Stimulated activated effector memory CD8-positive, alpha-beta T cell treated with anti-CD3 and anti-CD28 coated beads, Interleukin-12 subunit alpha, Interleukin-12 subunit beta, amount 100 ng/mL, for 72 hours (primary cell): ENCODE results near the gene RABEP2.
"Not testable (repeated sequence)": the region's sequence is repeated elsewhere in the genome, so short reads cannot be mapped to it uniquely, and the experiment has no call there.

Experiments
- ATAC-seq: fragments of 150-1000 bp; cut with Tn5 transposase; 2 replicates; pipeline ENCODE4 v1.10.0; 2021
- DNase-seq, 2 donors: peaks; one replicate each; pipeline ENCODE4 v3.0.0; 2021 to 2022; ENCODE audit warnings: low spot score in 2 of 2
- H3K27ac Mint-ChIP-seq: one replicate; pipeline ENCODE4 v1.8.0; 2022; ENCODE audit warnings: mild to moderate bottlenecking, mixed read lengths
- H3K36me3 Mint-ChIP-seq: one replicate; pipeline ENCODE4 v1.8.0; 2022; ENCODE audit warnings: mild to moderate bottlenecking, mixed read lengths
- H3K4me1 Mint-ChIP-seq: one replicate; pipeline ENCODE4 v1.8.0; 2022; ENCODE audit warnings: mixed read lengths
- H3K4me3 Mint-ChIP-seq: one replicate; pipeline ENCODE4 v1.8.0; 2022; ENCODE audit warnings: mild to moderate bottlenecking, mixed read lengths
- H3K9me3 Mint-ChIP-seq: one replicate; pipeline ENCODE4 v1.8.0; 2022; ENCODE audit warnings: mixed read lengths

Gene RABEP2, protein sequence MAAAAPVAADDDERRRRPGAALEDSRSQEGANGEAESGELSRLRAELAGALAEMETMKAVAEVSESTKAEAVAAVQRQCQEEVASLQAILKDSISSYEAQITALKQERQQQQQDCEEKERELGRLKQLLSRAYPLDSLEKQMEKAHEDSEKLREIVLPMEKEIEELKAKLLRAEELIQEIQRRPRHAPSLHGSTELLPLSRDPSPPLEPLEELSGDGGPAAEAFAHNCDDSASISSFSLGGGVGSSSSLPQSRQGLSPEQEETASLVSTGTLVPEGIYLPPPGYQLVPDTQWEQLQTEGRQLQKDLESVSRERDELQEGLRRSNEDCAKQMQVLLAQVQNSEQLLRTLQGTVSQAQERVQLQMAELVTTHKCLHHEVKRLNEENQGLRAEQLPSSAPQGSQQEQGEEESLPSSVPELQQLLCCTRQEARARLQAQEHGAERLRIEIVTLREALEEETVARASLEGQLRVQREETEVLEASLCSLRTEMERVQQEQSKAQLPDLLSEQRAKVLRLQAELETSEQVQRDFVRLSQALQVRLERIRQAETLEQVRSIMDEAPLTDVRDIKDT

DNA sequence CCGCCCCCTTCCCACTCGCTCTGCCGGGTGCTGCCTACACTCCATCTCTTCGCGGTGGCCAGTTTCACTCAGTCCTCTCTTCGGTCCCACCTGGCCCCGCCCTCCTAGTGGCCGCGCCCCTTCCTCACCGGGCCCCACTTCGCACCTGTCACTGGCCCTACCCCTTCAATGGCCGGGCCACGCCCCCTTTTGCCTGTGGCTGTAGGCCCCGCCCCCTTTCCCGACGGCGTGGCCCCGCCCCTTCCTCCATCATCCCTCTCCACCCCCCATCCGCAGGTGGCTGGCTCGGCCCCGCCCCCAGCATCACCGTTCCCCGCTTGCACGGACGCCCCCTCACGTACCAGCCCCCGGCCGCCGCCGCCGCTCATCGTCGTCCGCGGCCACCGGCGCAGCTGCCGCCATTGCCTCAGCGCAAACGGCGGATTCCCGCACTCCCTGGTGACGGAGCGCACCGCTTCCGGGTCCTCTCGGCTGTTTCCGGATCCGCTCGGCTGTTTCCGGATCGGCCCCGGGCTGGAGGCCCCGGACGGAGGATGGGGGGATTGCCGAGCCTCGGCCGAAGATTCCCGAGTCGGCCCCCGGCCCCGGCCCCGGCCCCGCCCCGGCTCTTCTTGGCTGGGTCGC is at the start of gene RABEP2:
Gene RABEP2, minus strand, starts transcription at position 477 of the 624 bp plus-strand sequence. Its CDS starts 75 bp downstream, at position 402.
- peak; percentile 89 for ATAC-seq
- peaks cover 32% of the 10 kb centered on the region for H3K4me1 Mint-ChIP-seq

DNA sequence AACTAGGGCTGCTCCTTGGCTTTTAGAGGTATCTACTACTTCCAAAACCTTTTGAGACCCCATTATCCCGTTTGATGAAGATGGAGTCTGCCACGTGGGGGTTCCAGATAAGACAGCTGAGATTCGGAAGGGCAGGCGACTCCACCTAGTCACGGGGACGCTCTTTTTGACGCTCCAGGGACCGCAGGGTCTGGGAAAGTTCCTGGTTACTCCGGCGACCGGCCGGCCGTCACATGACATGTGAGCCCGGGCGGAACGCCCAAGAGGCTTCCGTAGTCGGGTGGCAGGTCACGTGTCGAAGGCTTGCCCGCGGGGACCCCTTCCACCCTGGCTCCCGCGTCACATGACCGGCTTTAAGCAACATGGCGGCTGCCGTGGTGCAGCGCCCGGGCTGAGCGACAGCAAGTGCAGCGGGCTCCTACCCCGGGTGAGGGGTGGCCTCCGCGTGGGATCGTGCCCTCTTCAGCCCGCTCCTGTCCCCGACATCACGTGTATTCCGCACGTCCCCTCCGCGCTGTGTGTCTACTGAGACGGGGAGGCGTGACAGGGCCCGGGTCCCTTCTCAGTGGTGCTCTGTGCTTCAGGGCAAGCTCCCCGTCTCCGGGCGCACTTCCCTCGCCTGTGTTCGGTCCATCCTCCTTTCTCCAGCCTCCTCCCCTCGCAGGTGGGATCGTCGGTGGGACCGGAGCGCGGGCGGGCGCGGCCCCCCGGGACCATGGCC is 49.6 kb upstream of the RABEP2 start, which contains the start of gene SPNS1:
Gene SPNS1, plus strand, starts transcription at position 342 of the 721 bp plus-strand sequence. Its CDS starts 374 bp downstream, at position 716.
- Mint-ChIP-seq H3K9me3 (no peaks in the 10 kb centered on the region), H3K27ac (peak within 1 kb of the TSS; percentile 97), H3K36me3 (peaks cover 36% of the 10 kb centered on the region), H3K4me3 (peak within 1 kb of the TSS; percentile 97), H3K4me1 (peaks cover 45% of the 10 kb centered on the region)
- peak; percentile 98 for ATAC-seq
- peak; percentile 85 to 96 for DNase-seq

More for the DNA sequence above, at the start of gene RABEP2:
- peak within 1 kb of the TSS; percentile 95 for H3K4me3 Mint-ChIP-seq
- H3K9me3 Mint-ChIP-seq: no peaks in the 10 kb centered on the region
- H3K36me3 Mint-ChIP-seq: peaks cover 64% of the 10 kb centered on the region
- peak within 1 kb of the TSS; percentile 98 for H3K27ac Mint-ChIP-seq
- DNase-seq: peak; percentile 100

DNA sequence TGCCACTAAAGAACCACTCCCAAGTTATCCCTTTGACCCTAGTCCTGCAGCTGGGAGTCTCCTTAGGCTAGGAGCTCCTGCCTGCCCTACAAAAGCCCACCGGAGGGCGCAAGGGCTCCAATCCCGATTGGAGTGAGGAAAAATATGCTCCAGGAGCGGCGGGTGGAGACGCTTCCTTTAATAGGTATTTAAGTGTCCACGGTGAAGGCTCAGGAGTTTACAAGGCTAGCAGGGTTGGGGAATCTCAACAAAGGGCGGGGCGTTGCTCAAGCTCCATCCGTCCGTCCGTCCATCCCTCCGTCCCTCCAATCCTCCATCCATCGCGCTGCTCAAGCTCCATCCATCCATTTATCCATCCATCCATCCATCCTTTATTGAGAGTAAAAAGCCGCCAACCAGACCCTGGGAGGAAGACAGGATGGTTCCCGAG is 49.0 kb upstream of the RABEP2 start:
- H3K9me3 Mint-ChIP-seq: no peaks in the 10 kb centered on the region
- peaks cover 32% of the 10 kb centered on the region for H3K36me3 Mint-ChIP-seq
- peak overlapping the region; percentile 97 for H3K4me3 Mint-ChIP-seq
- peak overlapping the region; percentile 97 for H3K27ac Mint-ChIP-seq
- H3K4me1 Mint-ChIP-seq: peaks cover 45% of the 10 kb centered on the region
- DNase-seq: no peak
- peak; percentile 17 for ATAC-seq

DNA sequence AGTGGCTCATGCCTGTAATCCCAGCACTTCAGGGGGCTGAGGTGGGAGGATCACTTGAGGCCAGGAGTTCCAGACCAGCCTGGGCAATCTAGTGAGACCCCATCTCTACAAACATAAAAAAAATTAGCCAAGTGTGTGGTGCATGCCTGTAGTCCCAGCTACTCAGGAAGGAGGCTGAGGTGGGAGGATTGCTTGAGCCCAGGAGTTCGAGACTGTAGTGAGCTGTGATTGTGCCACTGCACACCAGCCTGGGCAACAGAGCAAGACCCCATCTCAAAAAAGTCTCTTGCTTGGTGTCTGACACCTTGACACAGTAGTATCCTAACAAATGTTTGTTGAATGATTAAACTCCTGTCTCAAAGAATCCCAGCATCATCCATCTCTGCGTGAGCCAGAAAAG is 44.7 kb upstream of the RABEP2 start:
- not testable (repeated sequence) for DNase-seq, ATAC-seq, H3K9me3 Mint-ChIP-seq, H3K4me3 Mint-ChIP-seq, H3K4me1 Mint-ChIP-seq, H3K27ac Mint-ChIP-seq
- peaks cover 35% of the 10 kb centered on the region for H3K36me3 Mint-ChIP-seq

DNA sequence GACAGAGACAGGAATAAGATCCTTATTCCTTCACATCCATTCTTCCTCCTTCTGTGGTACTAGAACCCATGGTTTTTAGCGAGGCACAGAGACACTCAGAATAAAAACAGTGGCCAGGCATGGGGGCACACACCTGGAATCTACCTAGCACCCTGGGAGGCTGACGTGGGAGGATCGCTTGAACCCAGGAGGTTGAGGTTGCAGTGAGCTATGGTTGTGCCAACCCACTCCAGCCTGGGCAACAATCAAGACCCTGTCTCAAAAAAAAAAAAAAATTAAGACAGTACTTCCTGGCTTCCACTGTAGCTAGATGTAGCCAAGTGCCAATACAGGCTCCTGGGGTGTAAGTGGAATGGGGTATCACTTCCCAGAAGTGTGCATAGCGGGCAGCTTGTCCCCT is 42.1 kb upstream of the RABEP2 start:
- Mint-ChIP-seq H3K9me3 (no peaks in the 10 kb centered on the region), H3K4me3 (no peak overlapping the region), H3K27ac (peak overlapping the region; percentile 43), H3K4me1 (no peaks in the 10 kb centered on the region), H3K36me3 (peaks cover 51% of the 10 kb centered on the region)
- no peak for ATAC-seq
- DNase-seq: no peak

DNA sequence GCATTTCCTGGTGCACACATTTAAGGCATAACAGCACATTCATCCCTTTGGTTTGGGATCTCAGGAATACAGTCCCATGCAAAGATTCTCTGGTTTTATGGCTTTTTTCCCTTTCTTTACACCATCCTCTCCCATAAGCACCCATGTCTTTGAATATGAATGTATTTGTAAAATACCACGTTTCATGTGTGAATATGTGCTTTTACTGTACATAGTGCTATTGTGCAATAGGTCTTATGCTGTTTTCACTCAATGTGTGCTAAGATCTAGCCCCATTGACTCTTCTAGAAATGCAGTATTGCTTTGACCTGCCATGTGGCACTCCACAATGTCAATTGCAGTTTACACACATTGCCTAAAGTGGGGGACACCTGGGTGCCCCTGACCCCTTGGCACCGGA is 39.5 kb upstream of the RABEP2 start:
- no peaks in the 10 kb centered on the region for H3K9me3 Mint-ChIP-seq
- no peak overlapping the region for H3K4me3 Mint-ChIP-seq
- peaks cover 78% of the 10 kb centered on the region for H3K36me3 Mint-ChIP-seq
- ATAC-seq (no peak), DNase-seq (no peak)
- H3K4me1 Mint-ChIP-seq: no peaks in the 10 kb centered on the region
- no peak overlapping the region for H3K27ac Mint-ChIP-seq

DNA sequence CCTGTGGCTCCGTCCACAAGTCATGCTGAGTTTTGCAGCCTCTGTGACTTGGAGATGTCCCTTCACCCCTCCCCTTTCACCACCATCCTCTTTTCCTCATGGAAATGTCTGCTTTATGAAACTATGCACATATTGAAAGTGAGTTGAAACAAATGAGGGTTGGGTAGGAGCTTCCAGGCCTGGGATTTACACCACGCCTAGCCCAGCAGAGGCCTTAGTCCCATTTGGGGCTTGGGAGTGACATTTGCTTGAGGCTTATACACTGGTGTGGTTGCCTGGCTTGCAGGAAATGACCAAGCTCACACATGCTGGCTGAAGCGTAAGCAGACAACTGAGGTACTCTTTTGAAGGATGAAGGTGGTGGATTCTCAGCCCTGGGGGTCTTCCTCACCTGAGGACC is 39.0 kb upstream of the RABEP2 start:
- no peak for ATAC-seq
- Mint-ChIP-seq H3K36me3 (peaks cover 82% of the 10 kb centered on the region), H3K4me1 (no peaks in the 10 kb centered on the region), H3K9me3 (no peaks in the 10 kb centered on the region), H3K4me3 (no peak overlapping the region), H3K27ac (peak overlapping the region; percentile 43)
- DNase-seq: no peak

DNA sequence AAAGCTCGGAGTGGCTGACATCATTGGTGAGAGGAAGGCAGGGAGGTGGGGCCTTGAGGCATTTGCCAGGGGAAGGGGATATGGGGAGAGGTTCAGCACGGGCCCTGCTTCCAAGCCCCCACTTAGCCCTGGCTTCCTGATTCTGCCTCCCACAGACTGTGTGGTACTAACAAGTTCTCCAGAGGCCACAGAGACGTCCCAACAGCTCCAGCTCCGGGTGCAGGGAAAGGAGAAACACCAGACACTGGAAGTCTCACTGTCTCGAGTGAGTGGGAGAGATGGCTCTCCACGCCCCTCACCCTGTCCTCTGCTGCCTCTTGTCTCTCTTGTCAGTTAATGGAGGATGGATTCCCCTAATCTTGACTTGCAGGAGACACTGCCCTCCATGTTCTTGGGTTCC is 33.8 kb upstream of the RABEP2 start:
- no peaks in the 10 kb centered on the region for H3K9me3 Mint-ChIP-seq

DNA sequence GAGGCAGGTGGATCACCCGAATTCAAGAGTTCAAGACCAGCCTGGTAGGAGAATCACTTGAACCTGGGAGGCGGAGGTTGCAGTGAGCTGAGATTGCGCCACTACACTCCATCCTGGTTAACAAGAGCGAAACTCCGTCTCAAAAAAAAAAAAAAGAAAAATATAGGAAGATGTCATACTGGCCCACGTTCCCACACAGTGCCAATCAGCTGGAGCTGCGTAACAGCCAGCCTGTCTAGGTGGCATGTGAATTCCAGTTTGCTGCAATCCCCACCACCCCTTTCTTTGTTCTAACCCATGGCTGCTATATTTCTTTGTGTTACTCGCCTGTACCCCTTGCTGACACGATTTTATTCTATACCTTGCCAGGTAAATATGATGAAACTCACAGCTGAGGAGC is 33.2 kb upstream of the RABEP2 start:
- H3K4me1 Mint-ChIP-seq: peaks cover 10% of the 10 kb centered on the region
- ATAC-seq (no peak), DNase-seq (no peak)
- H3K36me3 Mint-ChIP-seq: peaks cover 100% of the 10 kb centered on the region
- no peak overlapping the region for H3K4me3 Mint-ChIP-seq
- H3K27ac Mint-ChIP-seq: no peak overlapping the region
- no peaks in the 10 kb centered on the region for H3K9me3 Mint-ChIP-seq

More for the DNA sequence above, 33.8 kb upstream of the RABEP2 start:
- H3K4me1 Mint-ChIP-seq: peaks cover 9% of the 10 kb centered on the region
- ATAC-seq: no peak
- H3K36me3 Mint-ChIP-seq: peaks cover 100% of the 10 kb centered on the region
- DNase-seq: no peak
- no peak overlapping the region for H3K4me3 Mint-ChIP-seq
- no peak overlapping the region for H3K27ac Mint-ChIP-seq

DNA sequence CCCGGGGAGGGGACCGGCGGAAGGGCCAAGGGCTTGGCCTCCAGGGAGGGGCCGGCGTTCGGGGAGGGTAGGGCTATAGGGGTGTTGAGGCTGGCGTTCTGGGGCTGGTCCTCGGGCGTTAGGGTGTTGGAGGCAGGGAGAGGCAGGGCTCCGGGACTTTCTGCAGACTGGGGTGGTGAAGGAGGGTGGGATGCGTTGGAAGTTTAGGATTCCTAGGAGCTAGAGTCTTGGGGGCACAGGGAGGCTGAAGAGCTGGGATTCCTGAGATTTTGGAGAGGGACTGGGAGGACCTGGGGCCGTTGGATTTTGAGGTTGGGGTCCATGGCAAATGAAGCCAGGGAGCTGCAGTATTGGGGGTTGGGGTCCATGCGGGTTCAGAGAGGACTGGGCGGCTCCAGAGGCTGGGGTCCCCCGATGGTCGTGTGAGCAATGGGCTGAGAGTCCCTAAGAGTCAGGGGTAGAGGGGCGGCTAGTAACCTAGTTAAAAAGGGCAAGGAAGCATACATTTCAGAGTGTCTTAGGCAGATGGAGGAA is 26.4 kb upstream of the RABEP2 start:
- H3K36me3 Mint-ChIP-seq: peaks cover 60% of the 10 kb centered on the region
- peak overlapping the region; percentile 83 for H3K4me3 Mint-ChIP-seq
- no peaks in the 10 kb centered on the region for H3K9me3 Mint-ChIP-seq
- peaks cover 22% of the 10 kb centered on the region for H3K4me1 Mint-ChIP-seq
- ATAC-seq (no peak), DNase-seq (no peak)
- H3K27ac Mint-ChIP-seq: peak overlapping the region; percentile 93

DNA sequence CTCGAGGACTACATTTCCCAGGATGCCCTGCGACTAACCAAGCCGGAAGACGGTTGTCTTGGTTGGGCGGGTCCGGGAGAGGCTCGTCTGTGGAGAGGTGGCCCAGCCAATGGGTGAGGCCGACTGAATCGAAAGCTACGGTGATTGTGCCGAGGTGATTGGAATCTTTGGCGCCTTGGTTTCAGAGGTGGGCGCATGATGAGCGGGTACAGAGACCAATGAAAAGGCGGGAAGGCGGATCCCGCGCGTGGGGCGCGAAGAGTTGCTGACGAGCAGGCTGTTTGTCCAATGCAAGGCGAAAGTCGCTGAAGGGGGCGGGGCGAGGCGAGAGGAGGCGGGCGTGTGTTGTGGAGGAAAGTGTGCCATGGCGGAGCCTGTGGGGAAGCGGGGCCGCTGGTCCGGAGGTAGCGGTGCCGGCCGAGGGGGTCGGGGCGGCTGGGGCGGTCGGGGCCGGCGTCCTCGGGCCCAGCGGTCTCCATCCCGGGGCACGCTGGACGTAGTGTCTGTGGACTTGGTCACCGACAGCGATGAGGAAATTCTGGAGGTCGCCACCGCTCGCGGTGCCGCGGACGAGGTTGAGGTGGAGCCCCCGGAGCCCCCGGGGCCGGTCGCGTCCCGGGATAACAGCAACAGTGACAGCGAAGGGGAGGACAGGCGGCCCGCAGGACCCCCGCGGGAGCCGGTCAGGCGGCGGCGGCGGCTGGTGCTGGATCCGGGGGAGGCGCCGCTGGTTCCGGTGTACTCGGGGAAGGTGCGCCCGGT is 25.8 kb upstream of the RABEP2 start, which contains the start of gene NFATC2IP:
Gene NFATC2IP, plus strand, starts transcription at position 290 of the 762 bp plus-strand sequence. Its CDS starts 75 bp downstream, at position 365.
- Mint-ChIP-seq H3K27ac (peak within 1 kb of the TSS; percentile 93), H3K9me3 (no peaks in the 10 kb centered on the region), H3K4me1 (peaks cover 25% of the 10 kb centered on the region), H3K36me3 (peaks cover 54% of the 10 kb centered on the region), H3K4me3 (peak within 1 kb of the TSS; percentile 83)
- DNase-seq (peak; percentile 99 to 100), ATAC-seq (peak; percentile 98)

DNA sequence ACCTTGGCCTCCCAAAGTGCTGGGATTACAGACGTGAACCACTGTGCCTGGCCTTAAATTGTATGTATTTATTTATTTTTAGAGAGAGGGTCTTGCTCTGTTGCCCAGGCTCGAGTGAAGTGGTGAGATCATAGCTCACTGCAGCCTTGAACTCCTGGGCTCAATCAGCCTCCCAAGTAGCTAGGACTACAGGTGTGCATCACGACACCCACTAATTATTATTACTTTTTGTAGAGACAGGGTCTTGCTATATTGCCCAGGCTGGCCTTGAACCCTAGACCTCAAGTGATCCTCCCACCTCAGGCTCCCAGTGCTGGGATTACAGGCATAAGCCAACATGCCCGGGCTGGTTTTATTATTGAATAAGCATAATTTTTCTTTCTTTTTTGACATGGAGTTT is 21.6 kb upstream of the RABEP2 start:
- Mint-ChIP-seq H3K4me1 (peaks cover 21% of the 10 kb centered on the region), H3K36me3 (peaks cover 12% of the 10 kb centered on the region), H3K4me3 (no peak overlapping the region), H3K9me3 (no peaks in the 10 kb centered on the region), H3K27ac (no peak overlapping the region)
- DNase-seq (no peak), ATAC-seq (no peak)

DNA sequence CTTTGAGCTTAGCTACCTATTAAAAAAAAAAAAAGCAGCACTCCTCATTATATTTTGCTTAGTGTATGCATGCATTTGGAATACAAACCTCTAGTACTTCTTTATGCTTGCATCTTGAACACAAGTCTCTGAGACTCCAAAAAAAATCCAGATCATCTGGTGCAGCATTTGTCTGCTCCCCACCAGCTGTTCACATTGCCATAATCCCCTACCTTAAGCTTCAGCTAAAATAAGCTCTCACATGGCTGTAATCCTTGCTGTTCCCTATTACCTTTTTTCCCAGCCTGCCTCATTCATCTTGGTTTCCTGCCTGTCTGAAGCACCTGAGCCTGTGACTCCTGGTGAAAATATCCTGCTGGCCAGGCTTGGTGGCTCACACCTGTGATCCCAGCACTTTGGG is 18.2 kb upstream of the RABEP2 start:
- Mint-ChIP-seq H3K9me3 (no peaks in the 10 kb centered on the region), H3K4me3 (no peak overlapping the region), H3K36me3 (peaks cover under 1% of the 10 kb centered on the region), H3K27ac (no peak overlapping the region), H3K4me1 (peaks cover 17% of the 10 kb centered on the region)
- DNase-seq: no peak
- ATAC-seq: no peak

DNA sequence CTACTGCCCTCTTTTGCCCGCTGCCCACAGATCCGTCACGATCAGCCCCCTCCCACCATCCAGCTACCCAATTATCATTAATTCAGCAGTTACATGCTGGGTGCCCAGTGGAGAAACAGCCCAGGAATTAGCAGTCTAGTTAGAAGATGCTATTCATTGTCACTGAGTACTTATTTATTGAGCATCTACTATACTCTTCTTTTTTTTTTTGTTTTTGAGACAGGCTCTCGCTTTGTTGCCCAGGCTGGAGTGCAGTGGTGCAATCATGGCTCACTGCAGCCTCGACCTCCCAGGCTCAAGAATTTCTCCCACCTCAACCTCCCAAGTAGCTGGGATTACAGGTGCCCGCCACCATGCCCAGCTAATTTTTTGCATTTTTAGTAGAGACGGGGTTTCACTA is 14.8 kb upstream of the RABEP2 start:
- not testable (repeated sequence) for H3K9me3 Mint-ChIP-seq, H3K4me3 Mint-ChIP-seq, DNase-seq, ATAC-seq, H3K27ac Mint-ChIP-seq
- Mint-ChIP-seq H3K4me1 (peaks cover 24% of the 10 kb centered on the region), H3K36me3 (peaks cover 23% of the 10 kb centered on the region)
